ENCODE data around the gene PIGZ.

- TF ChIP-seq POLR2A (IDR thresholded peaks at IDR 0.05) (no peak), POLR2AphosphoS5 (IDR thresholded peaks at IDR 0.05) (no peak), CTCF (IDR thresholded peaks at IDR 0.05) (no peak)
Measured at GRCh38 chr3:196996454-196997265, 28.0 kb upstream of the PIGZ start.
